HG02884 (cell line): ENCODE results near the gene OPA1.

Experiments
- ATAC-seq: cut with Tn5 transposase; IDR thresholded peaks from one replicate; pipeline ENCODE4 v1.9.1; 2021; ENCODE audit warnings: mild to moderate bottlenecking, moderate library complexity; ENCODE audit not compliant: unreplicated experiment

The OPA1 gene

GRCh38 chr3:193702967-193703366 is 110.0 kb downstream of the OPA1 start:
- no peak for ATAC-seq

- ATAC-seq = no peak
These were observed 111.4 kb downstream of the OPA1 start for GRCh38 chr3:193704431-193704830.

GRCh38 chr3:193708270-193708669 is 115.3 kb downstream of the OPA1 start:
- no peak for ATAC-seq

GRCh38 chr3:193710286-193711165 is 117.5 kb downstream of the OPA1 start:
- no peak for ATAC-seq

GRCh38 chr3:193711166-193711485 is 118.1 kb downstream of the OPA1 start:
- no peak for ATAC-seq

GRCh38 chr3:193711523-193711963 is 118.5 kb downstream of the OPA1 start:
- ATAC-seq = no peak

GRCh38 chr3:193711964-193712598 is 119.1 kb downstream of the OPA1 start:
- ATAC-seq = no peak

- ATAC-seq = no peak
These were observed 119.9 kb downstream of the OPA1 start for GRCh38 chr3:193712938-193713337.

- no peak for ATAC-seq
These were observed 121.6 kb downstream of the OPA1 start for GRCh38 chr3:193714523-193715137.

- no peak for ATAC-seq
These were observed 123.1 kb downstream of the OPA1 start for GRCh38 chr3:193716150-193716549.

- no peak for ATAC-seq
These were observed 126.7 kb downstream of the OPA1 start for GRCh38 chr3:193719735-193720134.

GRCh38 chr3:193720169-193720568 is 127.2 kb downstream of the OPA1 start:
- no peak for ATAC-seq

GRCh38 chr3:193722566-193722965 is 129.6 kb downstream of the OPA1 start:
- no peak for ATAC-seq

- no peak for ATAC-seq
These were observed 134.1 kb downstream of the OPA1 start for GRCh38 chr3:193727089-193727488.

- no peak for ATAC-seq
These were observed 135.6 kb downstream of the OPA1 start for GRCh38 chr3:193728429-193729087.

GRCh38 chr3:193729088-193729465 is 136.1 kb downstream of the OPA1 start:
- no peak for ATAC-seq

GRCh38 chr3:193729601-193730000 is 136.6 kb downstream of the OPA1 start:
- no peak for ATAC-seq

- no peak for ATAC-seq
These were observed 137.5 kb downstream of the OPA1 start for GRCh38 chr3:193730511-193730910.

GRCh38 chr3:193730976-193731375 is 138.0 kb downstream of the OPA1 start:
- ATAC-seq = no peak

GRCh38 chr3:193731656-193732055 is 138.6 kb downstream of the OPA1 start:
- no peak for ATAC-seq

- no peak for ATAC-seq
These were observed 139.4 kb downstream of the OPA1 start for GRCh38 chr3:193732391-193732790.
